ENCODE measurements around the gene NANOGP8. TPM values are rescaled to one million over a fixed set of nuclear protein-coding genes. Genes with fewer than 3 reads are reported as not detected.

Gene NANOGP8
- total and polyA plus RNA-seq, 12 donors, result 0.28 to 1.2 (median 0.61) TPM; not detected in 7

GRCh38 chr15:35092846-35093245, 7.8 kb upstream of the NANOGP8 start:
- H3K27ac ChIP-seq, result no peak overlapping the region
- intact Hi-C loops (cut with DNase I), result no loop called here
- TF ChIP-seq POLR2A (IDR thresholded peaks at IDR 0.05), result no peak
- TF ChIP-seq CTCF (IDR thresholded peaks at IDR 0.05), result no peak
- no peak for DNase-seq
- no peaks in the 10 kb centered on the region for H3K36me3 ChIP-seq (replicated peaks in 1 of 2)
- WGBS, 4 donors, result 91 to 96% (median 95%) methylated on average over 30 to 33 of the region's 33 CpGs
- H3K9me3 ChIP-seq (replicated peaks in 1 of 3), result no peaks in the 10 kb centered on the region
- no peaks in the 10 kb centered on the region for H3K4me1 ChIP-seq (replicated peaks in 1 of 2)
- no peak overlapping the region for H3K4me3 ChIP-seq
- no peaks in the 10 kb centered on the region for H3K27me3 ChIP-seq

GRCh38 chr15:35092311-35092710, 7.2 kb upstream of the NANOGP8 start:
- Histone ChIP-seq H3K27ac (no peak overlapping the region), H3K4me1 (replicated peaks in 1 of 2) (no peaks in the 10 kb centered on the region), H3K36me3 (replicated peaks in 1 of 2) (no peaks in the 10 kb centered on the region), H3K27me3 (no peaks in the 10 kb centered on the region), H3K4me3 (no peak overlapping the region), H3K9me3 (replicated peaks in 1 of 3) (no peaks in the 10 kb centered on the region)
- no peak for DNase-seq
- WGBS, 4 donors, result 94 to 97% (median 97%) methylated on average over 18 of the region's 18 CpGs
- no peak for TF ChIP-seq POLR2A (IDR thresholded peaks at IDR 0.05)
- TF ChIP-seq CTCF (IDR thresholded peaks at IDR 0.05), result no peak
- intact Hi-C loops (cut with DNase I), result no loop called here

- no peak overlapping the region for H3K27ac ChIP-seq
- TF ChIP-seq POLR2A (IDR thresholded peaks at IDR 0.05), result no peak
- no peak overlapping the region for H3K4me3 ChIP-seq
- WGBS, 4 donors, result 79 to 93% (median 87%) methylated on average over 1 of the region's 1 CpG
- H3K36me3 ChIP-seq (replicated peaks in 1 of 2), result no peaks in the 10 kb centered on the region
- no peak for DNase-seq
- H3K9me3 ChIP-seq (replicated peaks in 1 of 3), result no peaks in the 10 kb centered on the region
- H3K27me3 ChIP-seq, result no peaks in the 10 kb centered on the region
- H3K4me1 ChIP-seq (replicated peaks in 1 of 2), result no peaks in the 10 kb centered on the region
- intact Hi-C loops (cut with DNase I), result no loop called here
Measured at GRCh38 chr15:35090104-35090807, 5.2 kb upstream of the NANOGP8 start.

- Histone ChIP-seq H3K36me3 (replicated peaks in 1 of 2) (no peaks in the 10 kb centered on the region), H3K9me3 (replicated peaks in 1 of 3) (no peaks in the 10 kb centered on the region), H3K27me3 (no peaks in the 10 kb centered on the region), H3K27ac (no peak overlapping the region), H3K4me1 (replicated peaks in 1 of 2) (no peaks in the 10 kb centered on the region), H3K4me3 (no peak overlapping the region)
- 84 to 91% (median 89%) methylated on average over 2 of the region's 2 CpGs for WGBS, 4 donors
- intact Hi-C loops (cut with DNase I), result no loop called here
- no peak for DNase-seq
- no peak for TF ChIP-seq CTCF (IDR thresholded peaks at IDR 0.05)
- TF ChIP-seq POLR2A (IDR thresholded peaks at IDR 0.05), result no peak
Measured at GRCh38 chr15:35089551-35089950, 4.5 kb upstream of the NANOGP8 start.

GRCh38 chr15:35088329-35088728, 3.2 kb upstream of the NANOGP8 start:
- 86 to 100% (median 93%) methylated on average over 1 of the region's 1 CpG for WGBS, 4 donors
- Histone ChIP-seq H3K4me1 (replicated peaks in 1 of 2) (no peaks in the 10 kb centered on the region), H3K36me3 (replicated peaks in 1 of 2) (no peaks in the 10 kb centered on the region), H3K27me3 (no peaks in the 10 kb centered on the region), H3K27ac (no peak overlapping the region), H3K4me3 (no peak overlapping the region), H3K9me3 (replicated peaks in 1 of 3) (no peaks in the 10 kb centered on the region)
- no peak for DNase-seq
- TF ChIP-seq POLR2A (IDR thresholded peaks at IDR 0.05) (no peak), CTCF (IDR thresholded peaks at IDR 0.05) (no peak)
- intact Hi-C loops (cut with DNase I), result no loop called here
